RWPE2 (cell line): ENCODE measurements around the gene MNX1.

ENCODE experiments used
- ATAC-seq: fragments of 200-7000 bp; cut with Tn5 transposase; 3 replicates; pipeline ENCODE4 v1.9.1; 2021; ENCODE audit warnings: low read depth
- DNase-seq: peaks from one replicate; pipeline ENCODE4 v3.0.0-alpha.2; 2020; ENCODE audit warnings: low spot score
- H3K27ac ChIP-seq: fragments of 450-650 bp; 2 replicates; pipeline ENCODE4 v1.5.1; 2017; ENCODE audit warnings: mild to moderate bottlenecking; ENCODE audit not compliant: poor library complexity, severe bottlenecking
- H3K27me3 ChIP-seq: fragments of 250-450 bp; sonication (Bioruptor Pico); 2 replicates; pipeline ENCODE4 v1.5.1; 2021; ENCODE audit warnings: mild to moderate bottlenecking, moderate library complexity; ENCODE audit not compliant: insufficient read depth, poor library complexity, severe bottlenecking
- H3K36me3 ChIP-seq: fragments of 250-450 bp; sonication (Bioruptor Pico); 2 replicates; pipeline ENCODE4 v1.5.1; 2020; ENCODE audit warnings: low read depth, mild to moderate bottlenecking, moderate library complexity
- H3K4me1 ChIP-seq: fragments of 250-450 bp; sonication (Bioruptor Pico); 2 replicates; pipeline ENCODE4 v1.5.1; 2021; ENCODE audit warnings: mild to moderate bottlenecking, moderate library complexity; ENCODE audit not compliant: insufficient read depth, poor library complexity, severe bottlenecking
- H3K4me3 ChIP-seq: fragments of 250-450 bp; sonication (Bioruptor Pico); 2 replicates; pipeline ENCODE4 v1.5.1; 2021; ENCODE audit warnings: mild to moderate bottlenecking, moderate library complexity; ENCODE audit not compliant: severe bottlenecking
- H3K9me3 ChIP-seq: fragments of 250-450 bp; sonication (Bioruptor Pico); 2 replicates; pipeline ENCODE4 v1.5.1; 2021; ENCODE audit warnings: mild to moderate bottlenecking, moderate library complexity; ENCODE audit not compliant: severe bottlenecking
- CTCF ChIP-seq: fragments of 450-650 bp; IDR thresholded peaks from one replicate; pipeline ENCODE4 v1.5.1; 2017; ENCODE audit warnings: mild to moderate bottlenecking, moderate library complexity; ENCODE audit not compliant: poor library complexity, severe bottlenecking

The MNX1 gene

GRCh38 chr7:157013602-157014549 is 3.4 kb upstream of the MNX1 start:
- ATAC-seq, result no peak
- Histone ChIP-seq H3K27ac (no peak overlapping the region), H3K4me3 (no peak overlapping the region), H3K4me1 (peaks cover 6% of the 10 kb centered on the region), H3K36me3 (no peaks in the 10 kb centered on the region), H3K27me3 (peaks cover 78% of the 10 kb centered on the region), H3K9me3 (no peaks in the 10 kb centered on the region)
- no peak for TF ChIP-seq CTCF
- DNase-seq, result no peak

GRCh38 chr7:157013101-157013500 is 2.6 kb upstream of the MNX1 start:
- DNase-seq (no peak), ATAC-seq (no peak)
- H3K36me3 ChIP-seq, result no peaks in the 10 kb centered on the region
- H3K4me1 ChIP-seq, result peaks cover 6% of the 10 kb centered on the region
- no peak overlapping the region for H3K27ac ChIP-seq
- peaks cover 78% of the 10 kb centered on the region for H3K27me3 ChIP-seq
- TF ChIP-seq CTCF, result no peak
- no peaks in the 10 kb centered on the region for H3K9me3 ChIP-seq
- no peak overlapping the region for H3K4me3 ChIP-seq

GRCh38 chr7:157012113-157012547 is 1.7 kb upstream of the MNX1 start:
- H3K9me3 ChIP-seq, result no peaks in the 10 kb centered on the region
- peaks cover 78% of the 10 kb centered on the region for H3K27me3 ChIP-seq
- no peak overlapping the region for H3K4me3 ChIP-seq
- peaks cover 6% of the 10 kb centered on the region for H3K4me1 ChIP-seq
- H3K36me3 ChIP-seq, result no peaks in the 10 kb centered on the region
- TF ChIP-seq CTCF, result no peak
- no peak overlapping the region for H3K27ac ChIP-seq
- ATAC-seq, result no peak
- DNase-seq, result no peak

- no peak for ATAC-seq
- no peak overlapping the region for H3K27ac ChIP-seq
- peak overlapping the region; percentile 64 for H3K4me3 ChIP-seq
- H3K4me1 ChIP-seq, result peaks cover 6% of the 10 kb centered on the region
- no peaks in the 10 kb centered on the region for H3K9me3 ChIP-seq
- DNase-seq, result no peak
- H3K36me3 ChIP-seq, result no peaks in the 10 kb centered on the region
- peaks cover 78% of the 10 kb centered on the region for H3K27me3 ChIP-seq
- TF ChIP-seq CTCF, result no peak
These were observed 1.1 kb upstream of the MNX1 start for GRCh38 chr7:157011333-157012112.
